K562 (cell line): Measurements from ENCODE around the gene SYTL2. TPM values are rescaled to one million over a fixed set of nuclear protein-coding genes. Genes with fewer than 3 reads are reported as not detected.

Experiments used
- ATAC-seq: fragments of 200-7000 bp; cut with Tn5 transposase; 3 replicates; pipeline ENCODE4 v1.9.1; 2020; ENCODE audit warnings: moderate library complexity
- BruUV-seq: library from RNA; stranded (reverse); fragments of 400-500 nt; replicated peaks from 2 replicates; lab custom pipeline; 2021; lab: Mats Ljungman, UMichigan
- CTCF ChIA-PET: fragments of 300-600 bp; formaldehyde crosslinking; extraction: SDS; loops from one replicate; lab custom pipeline; 2021; ENCODE audit warnings: low intra/inter-chr PET ratio; lab: Yijun Ruan, JAX
- POLR2A ChIA-PET: fragments of 300-600, 350-650 bp; sonication (Branson Sonifier 250); formaldehyde crosslinking; extraction: SDS; loops from one replicate; lab custom pipeline; 2021; ENCODE audit warnings: antibody characterized with exemption, inconsistent platforms; lab: Yijun Ruan, JAX
- DNase-seq, 4 experiments: peaks; one replicate each; pipeline versions ENCODE4 v3.0.0 to v3.0.0-alpha.2; 2011 to 2018; ENCODE audit warnings: low spot score in 3 of 4, mixed read lengths in 3 of 4; ENCODE audit errors: extremely low read depth in 1 of 4
- FAIRE-seq: peaks from 2 replicates; lab custom pipeline; 2011; peaks lifted over from hg19 to GRCh38; lab: Jason Lieb, UNC
- H2AFZ ChIP-seq: 2 replicates; pipeline ENCODE4 v1.6.0; 2011; ENCODE audit warnings: low read depth, low read length, control low read depth, inconsistent platforms
- H3K27ac ChIP-seq: fragments of 200-600 bp; 3 replicates; pipeline ENCODE4 v1.8.0; 2011; ENCODE audit warnings: low read depth, mild to moderate bottlenecking, control low read depth, inconsistent platforms, low read length, moderate library complexity, mixed read lengths; ENCODE audit errors: extremely low read depth
- H3K27me3 ChIP-seq, 2 experiments: fragments of 300-600 bp in 1 of 2; 2 replicates in 1 of 2; 3 replicates in 1 of 2; pipeline versions ENCODE4 v1.6.0 to v1.8.0; 2011; ENCODE audit warnings: inconsistent platforms in 2 of 2, low read length in 2 of 2, mild to moderate bottlenecking in 1 of 2, mixed read lengths in 1 of 2, moderate library complexity in 1 of 2; ENCODE audit not compliant: control insufficient read depth in 2 of 2, insufficient read depth in 2 of 2
- H3K36me3 ChIP-seq: fragments of 300-600 bp; 3 replicates; pipeline ENCODE4 v1.8.0; 2011; ENCODE audit warnings: mild to moderate bottlenecking, low read length, inconsistent platforms; ENCODE audit not compliant: control insufficient read depth, insufficient read depth
- H3K4me1 ChIP-seq, 2 experiments: fragments of 200-600 bp in 1 of 2; replicated peaks in 1 of 2; 2 replicates in 1 of 2; 3 replicates in 1 of 2; pipeline versions ENCODE4 v1.5.1 to v1.8.0; 2011; ENCODE audit warnings: inconsistent platforms in 2 of 2, low read length in 2 of 2, mild to moderate bottlenecking in 1 of 2, mixed read lengths in 1 of 2, moderate library complexity in 1 of 2; ENCODE audit not compliant: control insufficient read depth in 2 of 2, insufficient read depth in 2 of 2
- H3K4me2 ChIP-seq: 2 replicates; pipeline ENCODE4 v1.6.1; 2011; ENCODE audit warnings: low read length, control low read depth, inconsistent platforms, mixed read lengths; ENCODE audit not compliant: insufficient read depth
- H3K4me3 ChIP-seq: fragments of 200-600 bp; sonication (generic), shearing (Covaris generic); 2 replicates; pipeline ENCODE4 v1.5.1; 2016; ENCODE audit warnings: control low read depth, inconsistent platforms
- H3K79me2 ChIP-seq: fragments of 200-600 bp; 3 replicates; pipeline ENCODE4 v1.8.0; 2011; ENCODE audit warnings: low read length, inconsistent platforms; ENCODE audit not compliant: control insufficient read depth, insufficient read depth
- H3K9ac ChIP-seq, 2 experiments: 2 replicates each; pipeline versions ENCODE4 v1.6.0 to v1.6.1; 2011; ENCODE audit warnings: low read depth in 2 of 2, low read length in 2 of 2, control low read depth in 1 of 2, inconsistent platforms in 1 of 2, mild to moderate bottlenecking in 1 of 2, mixed read lengths in 1 of 2; ENCODE audit not compliant: insufficient read depth in 1 of 2
- H3K9me1 ChIP-seq: one replicate; pipeline ENCODE4 v1.6.0; 2011; ENCODE audit warnings: inconsistent platforms, mild to moderate bottlenecking, low read length, moderate library complexity; ENCODE audit not compliant: control insufficient read depth, insufficient read depth
- H3K9me3 ChIP-seq: replicated peaks from 2 replicates; pipeline ENCODE4 v1.5.1; 2011; ENCODE audit warnings: low read depth, low read length, inconsistent platforms; ENCODE audit not compliant: control insufficient read depth, insufficient read depth
- H4K20me1 ChIP-seq: replicated peaks from 2 replicates; pipeline ENCODE4 v1.6.1; 2011; ENCODE audit warnings: low read length, inconsistent platforms, mixed read lengths; ENCODE audit not compliant: control insufficient read depth, insufficient read depth
- CBFA2T3 ChIP-seq: fragments of 450-650 bp; IDR thresholded peaks from 2 replicates; pipeline ENCODE4 v1.6.1; 2017
- EGR1 ChIP-seq: fragments of 450-650 bp; conservative IDR thresholded peaks from 2 replicates; pipeline ENCODE4 v1.6.1; 2017; ENCODE audit warnings: mild to moderate bottlenecking
- HDAC2 ChIP-seq: fragments of 450-650 bp; IDR thresholded peaks from 2 replicates; pipeline ENCODE4 v1.6.1; 2016; ENCODE audit warnings: mild to moderate bottlenecking
- HSF4 ChIP-seq: fragments of 250-450 bp; sonication (Bioruptor Pico); IDR thresholded peaks from 2 replicates; pipeline ENCODE4 v2.1.2; 2022; ENCODE audit warnings: mild to moderate bottlenecking, moderate library complexity, borderline replicate concordance
- RUNX1 ChIP-seq: sonication (generic); IDR thresholded peaks from 2 replicates; pipeline ENCODE4 v1.6.1; 2016; ENCODE audit warnings: antibody characterized with exemption, low read depth
- SRF ChIP-seq, 2 experiments: fragments of 250-450, 450-650 bp in 1 of 2; sonication (Bioruptor Pico) in 1 of 2; sonication (generic) in 1 of 2; formaldehyde crosslinking; IDR thresholded peaks; 2 replicates each; pipeline versions ENCODE4 v1.5.0 to v1.5.1; 2020 to 2022; ENCODE audit warnings: mild to moderate bottlenecking in 1 of 2, missing genetic modification reagents in 1 of 2
- TCF3 ChIP-seq: sonication (generic); formaldehyde crosslinking; IDR thresholded peaks from 2 replicates; pipeline ENCODE4 v1.4.0; 2020; ENCODE audit warnings: mild to moderate bottlenecking, missing genetic modification reagents
- ZNF121 ChIP-seq: sonication (generic); formaldehyde crosslinking; conservative IDR thresholded peaks from 2 replicates; pipeline ENCODE4 v1.8.0; 2022; ENCODE audit warnings: missing genetic modification reagents
- WGBS: fragments of 100-300 bp; shearing (Covaris generic); methylation state at CpG from one replicate; pipeline ENCODE4 v1.1.6; 2016; ENCODE audit warnings: low coverage, mixed read lengths; ENCODE audit not compliant: insufficient coverage; ENCODE audit errors: missing lambda C conversion rate; 5-methylcytosine and 5-hydroxymethylcytosine counted together
- in situ Hi-C: fragments of 300-500 bp; cut with MboI; formaldehyde crosslinking; loops from 4 replicates; pipeline ENCODE4 v1.15.0; 2018; ENCODE audit warnings: inconsistent platforms, mixed read lengths
- intact Hi-C: fragments of 100-400 bp; cut with micrococcal nuclease; formaldehyde crosslinking; loops from 2 replicates; pipeline ENCODE4 v1.14.2; 2022
- polyA plus RNA-seq, 8 experiments: library from polyadenylated mRNA; depleted of rRNA in 4 of 8; stranded (reverse) in 5 of 8; unstranded in 3 of 8; fragments of >200 nt; fragmentation: Nextera tagmentation in 2 of 8; fragmentation: Illumina TruSeq in 1 of 8; extraction: Ambion mirVana in 2 of 8; extraction: Trizol in 1 of 8; gene quantifications; 2 replicates each; pipeline versions ENCODE4 v1.2.1 to v1.2.3, GENCODE V29; 2011 to 2014; ENCODE audit warnings: inconsistent platforms in 1 of 8, missing spikeins in 1 of 8
- total RNA-seq, 7 experiments: library from RNA; depleted of rRNA in 6 of 7; stranded (reverse); fragments of >200 nt in 6 of 7; fragmentation: Illumina TruSeq in 2 of 7; extraction: Trizol in 2 of 7; gene quantifications; 2 replicates each; pipeline versions ENCODE4 v1.2.1 to v1.2.3, GENCODE V29; 2011 to 2021; ENCODE audit warnings: low replicate concordance in 1 of 7
- TF ChIP-seq, protein P1 (sequence below): IDR thresholded peaks from 2 replicates; pipeline ENCODE4 v1.6.1; 2011; ENCODE audit not compliant: insufficient read length; ENCODE audit errors: extremely low read depth
- TF ChIP-seq, protein P2 (sequence below): sonication (generic); formaldehyde crosslinking; IDR thresholded peaks from 2 replicates; pipeline ENCODE4 v1.8.0; 2022; ENCODE audit warnings: mild to moderate bottlenecking, missing genetic modification reagents

SYTL2 gene
- total and polyA plus RNA-seq, 9 of the 15 experiments (the other 6 are each of a cell fraction or from before 2014, with no cell fraction given) = 0.05 to 0.57 (median 0.35) TPM

- ChIA-PET CTCF (no interaction called here), POLR2A (interaction anchor here (1.0 kb wide), 1 partner anchor 13 kb away, joined by 3 read pairs; no protein-coding TSS in a partner anchor)
- no peaks in the 10 kb centered on the region for H3K9me1 ChIP-seq
- no peaks in the 10 kb centered on the region for H3K36me3 ChIP-seq
- intact Hi-C loops (no loop called here), in situ Hi-C loops (no loop called here)
- ATAC-seq (peak; percentile 10; the same call in 1 of the 3 replicates), DNase-seq (peak in 1 of 4 experiments; percentile 3), FAIRE-seq (peak; percentile 42)
- H3K9me3 ChIP-seq = no peaks in the 10 kb centered on the region
- 0% methylated on average over 4 of the region's 4 CpGs for WGBS
- peaks cover 19 to 33% of the 10 kb centered on the region in 2 experiments for H3K27me3 ChIP-seq
- no peaks in the 10 kb centered on the region for H4K20me1 ChIP-seq
- BruUV-seq = no TSS peak
- TF ChIP-seq RUNX1 = no peak
- TF ChIP-seq HSF4 (CRISPR knock-in tag) = no peak
- no peak for TF ChIP-seq SRF (CRISPR knock-in tag; IDR thresholded peaks at IDR 0.05)
- TF ChIP-seq TCF3 (CRISPR knock-in tag) = peak; percentile 15; the same call in 1 of the 2 replicates
- peak; percentile 62 for TF ChIP-seq EGR1
- TF ChIP-seq ZNF121 (CRISPR knock-in tag) = no peak
- no peak overlapping the region for H3K4me2 ChIP-seq
- no peak overlapping the region for H3K27ac ChIP-seq
- H3K4me3 ChIP-seq = no peak overlapping the region
- no peak overlapping the region for H3K9ac ChIP-seq
- no peaks in the 10 kb centered on the region for H3K79me2 ChIP-seq
- peaks cover 9 to 10% of the 10 kb centered on the region in 2 experiments; a peak in 3 of 5 replicates for H3K4me1 ChIP-seq
- no peak overlapping the region for H2AFZ ChIP-seq
Observed at GRCh38 chr11:85809191-85809590, 1.8 kb downstream of the SYTL2 start.

DNA sequence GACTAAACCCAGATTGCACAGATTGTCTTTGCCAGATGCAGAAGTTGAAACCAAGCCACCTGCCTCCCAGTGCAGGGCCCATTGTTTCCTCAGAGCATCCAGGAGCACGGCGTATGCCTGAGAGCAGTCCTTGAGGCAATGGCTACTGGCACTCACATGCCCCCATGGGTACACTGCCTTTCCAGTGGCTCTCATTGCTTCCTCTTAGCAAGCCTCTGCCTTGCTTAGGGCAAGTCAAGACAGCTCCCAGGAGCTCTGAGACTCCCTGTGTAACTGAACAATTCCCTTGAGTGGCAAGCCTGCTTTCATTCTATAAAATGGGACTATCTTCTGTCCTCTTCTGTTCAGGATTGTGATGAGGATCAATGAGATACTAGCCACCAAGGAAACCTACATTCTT is 4.1 kb downstream of the SYTL2 start:
- H3K4me2 ChIP-seq = no peak overlapping the region
- WGBS = 0% methylated on average over 2 of the region's 2 CpGs
- FAIRE-seq (no peak), DNase-seq (no peak), ATAC-seq (no peak)
- intact Hi-C loops (no loop called here), in situ Hi-C loops (no loop called here)
- no TSS peak for BruUV-seq
- H2AFZ ChIP-seq = no peak overlapping the region
- no peaks in the 10 kb centered on the region for H3K36me3 ChIP-seq
- POLR2A ChIA-PET = interaction anchor here (1.4 kb wide), 1 partner anchor 10 kb away, joined by 3 read pairs; no protein-coding TSS in a partner anchor
- no peak overlapping the region for H3K27ac ChIP-seq
- no peaks in the 10 kb centered on the region for H3K79me2 ChIP-seq
- H3K9me1 ChIP-seq = no peaks in the 10 kb centered on the region
- H3K27me3 ChIP-seq = peaks cover 14 to 27% of the 10 kb centered on the region in 2 experiments
- no peaks in the 10 kb centered on the region for H3K9me3 ChIP-seq
- H4K20me1 ChIP-seq = no peaks in the 10 kb centered on the region
- H3K4me1 ChIP-seq = peaks cover 9 to 10% of the 10 kb centered on the region in 2 experiments; a peak in 3 of 5 replicates
- H3K4me3 ChIP-seq = no peak overlapping the region
- CTCF ChIA-PET = no interaction called here
- TF ChIP-seq, protein P1, sequence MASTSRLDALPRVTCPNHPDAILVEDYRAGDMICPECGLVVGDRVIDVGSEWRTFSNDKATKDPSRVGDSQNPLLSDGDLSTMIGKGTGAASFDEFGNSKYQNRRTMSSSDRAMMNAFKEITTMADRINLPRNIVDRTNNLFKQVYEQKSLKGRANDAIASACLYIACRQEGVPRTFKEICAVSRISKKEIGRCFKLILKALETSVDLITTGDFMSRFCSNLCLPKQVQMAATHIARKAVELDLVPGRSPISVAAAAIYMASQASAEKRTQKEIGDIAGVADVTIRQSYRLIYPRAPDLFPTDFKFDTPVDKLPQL = no peak
- no peak for TF ChIP-seq CBFA2T3
- no peak for TF ChIP-seq HDAC2
- TF ChIP-seq, protein P2, sequence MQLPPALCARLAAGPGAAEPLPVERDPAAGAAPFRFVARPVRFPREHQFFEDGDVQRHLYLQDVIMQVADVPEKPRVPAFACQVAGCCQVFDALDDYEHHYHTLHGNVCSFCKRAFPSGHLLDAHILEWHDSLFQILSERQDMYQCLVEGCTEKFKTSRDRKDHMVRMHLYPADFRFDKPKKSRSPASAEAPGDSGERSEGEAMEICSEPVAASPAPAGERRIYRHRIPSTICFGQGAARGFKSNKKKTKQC (CRISPR knock-in tag) = no peak
- TF ChIP-seq, all 486 proteins: peak for 0
- no peak overlapping the region for H3K9ac ChIP-seq
